ENCODE results near the gene DMRT2. TPM values are rescaled to one million over a fixed set of nuclear protein-coding genes. Genes with fewer than 3 reads are reported as not detected.

DMRT2 gene
- polyA plus RNA-seq, 4 donors: 2.4 to 4.0 (median 2.8) TPM

DNA sequence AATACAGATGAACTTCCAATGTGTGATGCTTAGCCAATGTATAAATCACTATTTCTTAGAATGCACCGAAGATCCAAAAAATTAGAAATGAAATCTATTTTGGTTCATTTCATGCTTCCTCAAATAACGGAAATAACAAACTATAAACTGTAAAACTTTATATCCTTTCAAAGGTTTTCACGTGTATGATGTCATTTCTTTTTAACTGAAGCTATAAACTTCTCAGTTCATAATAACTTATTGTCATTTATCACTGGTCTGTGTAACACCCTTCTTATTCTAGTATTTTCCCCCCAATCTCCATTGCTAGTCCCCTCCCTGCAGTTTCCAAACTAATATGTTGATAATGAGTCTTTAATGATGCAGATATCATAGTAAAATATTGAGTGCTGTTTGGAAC lies 36.4 kb downstream of the DMRT2 start:
- DNase-seq (ENCODE audit: low read depth in 4 of 4, low spot score in 3 of 4): no peak

DNA sequence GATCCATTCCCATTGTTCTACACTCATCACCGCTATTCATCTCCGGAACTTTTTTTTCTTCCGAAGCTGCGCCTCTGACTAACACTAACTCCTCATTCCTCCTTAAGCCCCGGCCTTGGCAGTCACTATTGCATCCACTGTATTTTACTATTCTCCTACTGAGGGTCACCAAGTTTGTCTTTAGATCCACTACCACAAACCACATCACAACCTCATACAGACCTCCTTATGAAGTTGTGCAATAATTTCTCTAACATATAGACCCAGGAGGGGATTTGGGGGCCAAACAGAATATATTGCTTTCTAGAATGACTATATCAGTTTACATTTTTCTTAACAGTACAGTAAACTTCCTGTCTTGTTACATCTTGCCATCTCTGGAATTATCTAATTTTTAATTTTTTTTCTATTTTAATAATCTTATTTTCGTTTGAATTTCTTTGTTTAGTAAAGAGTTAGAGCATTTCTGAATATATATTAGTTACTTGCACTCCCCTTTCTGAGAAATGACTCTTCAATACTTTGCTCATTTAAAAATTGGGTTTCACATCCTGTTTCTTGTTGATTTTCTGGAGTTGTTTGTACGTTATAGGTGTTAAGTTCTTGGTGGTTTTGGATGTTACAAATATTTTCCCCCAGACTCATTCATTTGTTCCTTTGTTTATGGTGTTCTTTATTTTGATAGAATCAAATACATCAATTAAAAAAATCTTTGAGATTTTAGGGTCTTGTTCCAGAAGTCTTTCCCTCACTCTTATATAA lies 37.1 kb downstream of the DMRT2 start:
- DNase-seq (ENCODE audit: low read depth in 4 of 4, low spot score in 3 of 4): no peak

GRCh38 chr9:1094749-1095148 lies 44.6 kb downstream of the DMRT2 start:
- no peak for DNase-seq (ENCODE audit: low read depth in 4 of 4, low spot score in 3 of 4)

DNA sequence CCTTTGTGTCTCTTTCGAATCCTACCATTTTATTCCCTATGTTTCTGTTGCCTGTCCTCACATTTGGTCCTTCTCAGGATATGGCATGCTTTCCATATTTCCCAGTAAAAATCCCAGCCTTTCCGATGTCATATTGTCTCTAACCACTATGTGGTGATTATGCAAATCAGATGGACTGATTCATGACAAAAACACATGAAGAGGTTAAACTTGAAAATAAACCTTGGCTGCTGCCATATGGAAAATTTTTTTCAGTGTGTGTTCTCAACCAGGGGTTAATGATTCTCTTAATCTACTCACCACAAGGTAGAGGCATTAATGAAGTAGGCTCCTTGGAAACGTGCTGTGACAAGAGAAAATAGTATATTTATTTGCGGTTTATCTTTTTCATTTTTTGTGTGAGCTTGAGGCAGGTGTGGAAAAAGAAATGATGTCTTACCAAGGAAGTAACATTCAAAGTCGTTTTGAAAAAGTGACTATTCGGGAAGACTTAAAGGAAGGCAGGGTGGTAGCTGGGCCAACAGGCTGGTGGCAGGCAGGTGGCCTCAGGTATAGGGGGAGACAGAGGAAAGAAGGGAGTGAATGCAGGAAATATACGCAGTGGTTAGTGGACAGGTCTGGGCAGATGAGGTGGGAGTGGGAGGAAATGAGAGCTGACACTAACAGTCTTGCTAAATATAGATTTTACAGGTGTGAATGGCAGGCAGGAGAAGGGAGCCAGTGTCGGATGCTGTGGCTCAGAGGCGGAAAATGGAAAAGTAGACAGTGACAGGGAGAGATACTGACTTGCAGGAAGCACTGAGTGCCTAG lies 46.2 kb downstream of the DMRT2 start:
- DNase-seq (ENCODE audit: low read depth in 4 of 4, low spot score in 3 of 4): no peak

DNA sequence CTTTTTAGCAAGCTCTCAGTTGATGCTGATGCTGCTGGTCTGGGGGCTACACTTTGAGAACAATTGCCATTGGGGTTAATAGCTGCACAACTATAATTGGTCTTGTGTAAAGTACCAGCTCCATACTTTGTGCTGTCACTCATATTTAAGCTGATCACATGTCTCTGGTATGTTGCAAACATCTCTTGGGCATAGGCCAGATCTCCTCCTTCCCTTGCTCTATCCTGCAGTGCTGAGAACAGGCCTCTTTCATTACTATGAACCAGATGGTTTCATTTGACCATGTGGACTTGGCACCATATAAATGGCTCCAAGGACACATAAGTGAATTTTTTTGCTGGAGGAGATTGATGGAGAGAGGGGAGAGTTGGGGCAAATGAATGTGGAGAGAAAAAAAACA lies 48.4 kb downstream of the DMRT2 start:
- DNase-seq (ENCODE audit: low read depth in 4 of 4, low spot score in 3 of 4): no peak

- DNase-seq (ENCODE audit: low read depth in 4 of 4, low spot score in 3 of 4): no peak
Measured at GRCh38 chr9:1100201-1100600, 50.0 kb downstream of the DMRT2 start.

DNA sequence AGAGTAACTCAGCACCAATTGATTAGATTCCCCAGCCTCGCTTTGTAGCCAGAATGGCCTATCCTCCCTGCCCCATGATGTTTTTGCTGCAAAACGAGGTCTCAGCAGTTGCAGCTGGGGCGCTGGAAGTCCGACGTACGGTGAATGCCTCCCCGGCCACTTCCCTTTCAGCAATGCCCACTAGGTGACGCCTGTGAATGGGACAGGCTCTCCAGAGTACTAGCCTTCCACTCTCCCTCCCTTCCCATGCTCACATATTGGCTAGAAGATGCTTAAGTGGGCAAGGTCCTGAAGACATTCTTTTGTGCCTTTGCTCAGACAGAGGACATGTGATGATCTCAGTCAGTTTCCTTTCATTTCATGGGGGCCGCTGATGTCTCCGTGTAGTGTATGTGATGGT lies 50.8 kb downstream of the DMRT2 start:
- peak; percentile 20 to 37 (median 33) for DNase-seq (ENCODE audit: low read depth in 4 of 4, low spot score in 3 of 4)

DNA sequence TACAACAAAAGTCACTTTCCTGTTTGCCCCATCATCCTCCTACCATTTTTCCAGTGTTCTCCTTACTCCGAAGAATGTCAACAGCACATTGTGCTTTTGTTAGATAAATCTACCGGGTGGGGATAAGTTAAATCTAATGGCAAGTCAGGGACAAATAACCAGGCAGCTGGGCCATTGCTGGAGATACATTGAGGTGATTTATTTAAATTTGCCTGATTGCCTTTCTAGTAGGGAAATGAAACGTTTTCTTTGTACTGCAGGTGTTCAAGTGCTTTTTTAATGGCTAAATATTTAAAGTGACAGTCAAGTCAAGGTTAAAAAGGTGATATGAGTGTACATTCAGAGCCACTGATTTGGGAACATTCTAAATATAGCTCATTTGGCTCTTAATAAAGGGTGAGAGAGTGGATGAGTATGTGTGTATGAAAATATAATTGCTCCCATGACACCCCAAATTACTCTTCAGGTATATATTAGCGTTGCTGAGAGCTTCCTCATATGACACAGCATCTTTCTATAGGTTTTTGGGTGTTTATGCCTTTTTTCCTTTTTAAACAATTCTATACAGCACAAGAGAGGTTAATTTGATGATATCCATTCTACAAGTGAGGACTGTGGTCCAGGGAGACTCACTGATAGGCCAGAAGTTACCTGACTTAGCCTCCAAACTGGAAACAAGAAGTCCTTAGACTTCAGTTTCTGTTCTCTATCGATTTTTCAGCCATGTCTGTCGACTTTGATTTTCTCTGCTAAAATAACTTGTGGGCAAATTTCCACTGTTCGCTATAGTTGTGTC lies 51.9 kb downstream of the DMRT2 start:
- DNase-seq (ENCODE audit: low read depth in 4 of 4, low spot score in 3 of 4): no peak

GRCh38 chr9:1102642-1102970 lies 52.4 kb downstream of the DMRT2 start:
- no peak for DNase-seq (ENCODE audit: low read depth in 4 of 4, low spot score in 3 of 4)

Other genes starting within 250 kb of the DMRT2 start
- under 1 TPM in 1 of 4 donors, not detected in 3; 0.05 TPM for gene DMRT1, start 208.7 kb upstream of the DMRT2 start, polyA plus RNA-seq (ENCODE audit: insufficient read length in 4 of 4)
- gene DMRT3, start 73.7 kb upstream of the DMRT2 start, polyA plus RNA-seq (ENCODE audit: insufficient read length in 4 of 4): 1 to 10 TPM; 1.0 to 1.6 (median 1.5) TPM

All from right renal pelvis (tissue), 4 donors.